ENCODE results near the gene TBC1D1. TPM values are rescaled to one million over a fixed set of nuclear protein-coding genes. Genes with fewer than 3 reads are reported as not detected.

TBC1D1 gene
- total RNA-seq, 1 experiment from 2014 or later = 56.0 TPM

DNA sequence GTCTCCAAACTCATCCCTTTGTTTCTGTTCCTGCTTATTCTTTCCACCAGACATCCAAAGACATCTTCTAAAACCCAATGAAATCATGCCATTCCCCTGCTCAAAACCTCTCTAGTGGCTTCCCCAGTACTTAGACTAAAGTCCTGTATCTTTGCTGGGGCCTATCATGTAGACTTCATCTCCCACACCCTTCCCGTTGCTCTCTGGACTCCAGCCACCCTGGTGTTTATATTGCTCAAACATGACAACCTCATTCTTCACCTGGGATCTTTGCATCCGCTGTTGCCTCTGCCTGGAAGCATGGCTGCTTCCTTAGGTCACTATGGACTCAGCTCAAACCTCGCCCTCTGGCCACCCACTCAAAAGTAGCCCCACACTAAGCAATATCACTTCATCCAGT is 23.7 kb downstream of the TBC1D1 start:
- no peaks in the 10 kb centered on the region for H3K4me1 ChIP-seq (ENCODE audit: control insufficient read depth, insufficient read depth, low read length)
- no peaks in the 10 kb centered on the region for H3K9me3 ChIP-seq (ENCODE audit: control insufficient read depth, insufficient read depth, low read depth, low read length)
- H3K36me3 ChIP-seq (ENCODE audit: control insufficient read depth, insufficient read depth, low read length) = no peaks in the 10 kb centered on the region
- no peak for ATAC-seq
- intact Hi-C loops (cut with micrococcal nuclease; ENCODE audit: unreplicated experiment) = no loop called here
- peaks cover 6% of the 10 kb centered on the region; the same call in 1 of the 2 replicates for H3K27me3 ChIP-seq (ENCODE audit: control insufficient read depth, insufficient read depth, low read length)
- in situ Hi-C loops (cut with HindIII; ENCODE audit: low pct_unique_long_range_greater_than_20kb, low sequenced_read_pairs) = no loop called here
- no peak for DNase-seq (ENCODE audit: low read depth, low spot score)
- POLR2A ChIA-PET = no interaction called here
- CTCF ChIA-PET = no interaction called here
- no peak overlapping the region for H3K4me3 ChIP-seq (ENCODE audit: low read depth in 2 of 2, low read length in 2 of 2)
- no peak overlapping the region for H3K27ac ChIP-seq (ENCODE audit: low read length)
- BruUV-seq (replicated peaks) = no TSS peak
- TF ChIP-seq, protein P1, sequence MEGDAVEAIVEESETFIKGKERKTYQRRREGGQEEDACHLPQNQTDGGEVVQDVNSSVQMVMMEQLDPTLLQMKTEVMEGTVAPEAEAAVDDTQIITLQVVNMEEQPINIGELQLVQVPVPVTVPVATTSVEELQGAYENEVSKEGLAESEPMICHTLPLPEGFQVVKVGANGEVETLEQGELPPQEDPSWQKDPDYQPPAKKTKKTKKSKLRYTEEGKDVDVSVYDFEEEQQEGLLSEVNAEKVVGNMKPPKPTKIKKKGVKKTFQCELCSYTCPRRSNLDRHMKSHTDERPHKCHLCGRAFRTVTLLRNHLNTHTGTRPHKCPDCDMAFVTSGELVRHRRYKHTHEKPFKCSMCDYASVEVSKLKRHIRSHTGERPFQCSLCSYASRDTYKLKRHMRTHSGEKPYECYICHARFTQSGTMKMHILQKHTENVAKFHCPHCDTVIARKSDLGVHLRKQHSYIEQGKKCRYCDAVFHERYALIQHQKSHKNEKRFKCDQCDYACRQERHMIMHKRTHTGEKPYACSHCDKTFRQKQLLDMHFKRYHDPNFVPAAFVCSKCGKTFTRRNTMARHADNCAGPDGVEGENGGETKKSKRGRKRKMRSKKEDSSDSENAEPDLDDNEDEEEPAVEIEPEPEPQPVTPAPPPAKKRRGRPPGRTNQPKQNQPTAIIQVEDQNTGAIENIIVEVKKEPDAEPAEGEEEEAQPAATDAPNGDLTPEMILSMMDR (IDR thresholded peaks at IDR 0.05) = no peak
- TF ChIP-seq SIN3A (IDR thresholded peaks at IDR 0.05; ENCODE audit: borderline replicate concordance, insufficient read depth, low read depth, low read length) (no peak), POLR2AphosphoS5 (IDR thresholded peaks at IDR 0.05; ENCODE audit: low read depth, low read length) (no peak), TCF7L2 (IDR thresholded peaks at IDR 0.05; ENCODE audit: low read depth, low read length) (no peak)
- TF ChIP-seq, protein P2, sequence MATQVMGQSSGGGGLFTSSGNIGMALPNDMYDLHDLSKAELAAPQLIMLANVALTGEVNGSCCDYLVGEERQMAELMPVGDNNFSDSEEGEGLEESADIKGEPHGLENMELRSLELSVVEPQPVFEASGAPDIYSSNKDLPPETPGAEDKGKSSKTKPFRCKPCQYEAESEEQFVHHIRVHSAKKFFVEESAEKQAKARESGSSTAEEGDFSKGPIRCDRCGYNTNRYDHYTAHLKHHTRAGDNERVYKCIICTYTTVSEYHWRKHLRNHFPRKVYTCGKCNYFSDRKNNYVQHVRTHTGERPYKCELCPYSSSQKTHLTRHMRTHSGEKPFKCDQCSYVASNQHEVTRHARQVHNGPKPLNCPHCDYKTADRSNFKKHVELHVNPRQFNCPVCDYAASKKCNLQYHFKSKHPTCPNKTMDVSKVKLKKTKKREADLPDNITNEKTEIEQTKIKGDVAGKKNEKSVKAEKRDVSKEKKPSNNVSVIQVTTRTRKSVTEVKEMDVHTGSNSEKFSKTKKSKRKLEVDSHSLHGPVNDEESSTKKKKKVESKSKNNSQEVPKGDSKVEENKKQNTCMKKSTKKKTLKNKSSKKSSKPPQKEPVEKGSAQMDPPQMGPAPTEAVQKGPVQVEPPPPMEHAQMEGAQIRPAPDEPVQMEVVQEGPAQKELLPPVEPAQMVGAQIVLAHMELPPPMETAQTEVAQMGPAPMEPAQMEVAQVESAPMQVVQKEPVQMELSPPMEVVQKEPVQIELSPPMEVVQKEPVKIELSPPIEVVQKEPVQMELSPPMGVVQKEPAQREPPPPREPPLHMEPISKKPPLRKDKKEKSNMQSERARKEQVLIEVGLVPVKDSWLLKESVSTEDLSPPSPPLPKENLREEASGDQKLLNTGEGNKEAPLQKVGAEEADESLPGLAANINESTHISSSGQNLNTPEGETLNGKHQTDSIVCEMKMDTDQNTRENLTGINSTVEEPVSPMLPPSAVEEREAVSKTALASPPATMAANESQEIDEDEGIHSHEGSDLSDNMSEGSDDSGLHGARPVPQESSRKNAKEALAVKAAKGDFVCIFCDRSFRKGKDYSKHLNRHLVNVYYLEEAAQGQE (IDR thresholded peaks at IDR 0.05; ENCODE audit: insufficient read depth in 1 of 2, low read depth in 2 of 2, low read length in 1 of 2) = no peak

DNA sequence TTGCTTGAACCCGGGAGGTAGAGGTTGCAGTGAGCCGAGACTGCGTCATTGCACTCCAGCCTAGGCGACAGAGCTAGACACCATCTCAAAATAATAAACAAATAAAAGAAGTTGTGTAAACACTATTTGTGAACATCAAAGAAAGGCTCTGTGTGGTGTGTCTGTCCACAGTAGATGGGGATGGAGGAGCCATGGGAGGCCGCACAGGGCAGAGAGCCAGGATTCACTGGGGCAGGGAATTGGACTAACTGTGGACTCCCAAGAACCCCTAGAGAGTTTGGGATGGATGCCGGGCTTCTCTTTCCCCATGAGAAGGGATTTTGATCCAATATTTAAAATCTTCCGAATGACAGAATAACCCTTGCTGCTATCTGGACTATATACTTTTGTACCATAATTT is 26.5 kb downstream of the TBC1D1 start:
- intact Hi-C loops (cut with micrococcal nuclease; ENCODE audit: unreplicated experiment) = no loop called here
- ChIA-PET CTCF (interaction anchor here (0.5 kb wide), 1 partner anchor 92 kb away, joined by 3 read pairs; no protein-coding TSS in a partner anchor), POLR2A (no interaction called here)
- DNase-seq (ENCODE audit: low read depth, low spot score) (no peak), ATAC-seq (no peak)
- Histone ChIP-seq H3K27ac (ENCODE audit: low read length) (no peak overlapping the region), H3K36me3 (ENCODE audit: control insufficient read depth, insufficient read depth, low read length) (no peaks in the 10 kb centered on the region), H3K27me3 (ENCODE audit: control insufficient read depth, insufficient read depth, low read length) (peaks cover 3% of the 10 kb centered on the region; the same call in 1 of the 2 replicates), H3K9me3 (ENCODE audit: control insufficient read depth, insufficient read depth, low read depth, low read length) (no peaks in the 10 kb centered on the region), H3K4me3 (ENCODE audit: low read depth in 2 of 2, low read length in 2 of 2) (no peak overlapping the region), H3K4me1 (ENCODE audit: control insufficient read depth, insufficient read depth, low read length) (no peaks in the 10 kb centered on the region)
- in situ Hi-C loops (cut with HindIII; ENCODE audit: low pct_unique_long_range_greater_than_20kb, low sequenced_read_pairs) = no loop called here
- no peak for TF ChIP-seq POLR2AphosphoS5 (IDR thresholded peaks at IDR 0.05; ENCODE audit: low read depth, low read length)
- TF ChIP-seq, protein P1 (IDR thresholded peaks at IDR 0.05) = no peak
- TF ChIP-seq, protein P2 (IDR thresholded peaks at IDR 0.05; ENCODE audit: insufficient read depth in 1 of 2, low read depth in 2 of 2, low read length in 1 of 2) = no peak
- TF ChIP-seq SIN3A (IDR thresholded peaks at IDR 0.05; ENCODE audit: borderline replicate concordance, insufficient read depth, low read depth, low read length) = no peak
- TF ChIP-seq TCF7L2 (IDR thresholded peaks at IDR 0.05; ENCODE audit: low read depth, low read length) = no peak
- BruUV-seq (replicated peaks) = no TSS peak
